Sigmoid colon (tissue), 4 donors: Measurements from ENCODE around the gene MTMR3.

Source experiments
- POLR2A ChIP-seq, 2 donors: fragments of 450-650 bp; IDR thresholded peaks; one replicate each; pipeline ENCODE4 v1.6.1; 2016; ENCODE audit warnings: antibody characterized with exemption in 2 of 2, mild to moderate bottlenecking in 2 of 2, moderate library complexity in 2 of 2
- POLR2AphosphoS5 ChIP-seq, 4 donors: sonication (generic); formaldehyde crosslinking; IDR thresholded peaks; one replicate each; pipeline ENCODE4 v1.6.1; 2017; ENCODE audit warnings: antibody characterized with exemption in 4 of 4
- TF ChIP-seq, protein P1 (sequence below), 4 experiments: fragments of 450-650 bp in 3 of 4; fragments of 200-600 bp in 1 of 4; IDR thresholded peaks; one replicate each; pipeline ENCODE4 v1.5.1; 2016 to 2019; ENCODE audit warnings: antibody characterized with exemption in 4 of 4, mild to moderate bottlenecking in 3 of 4, moderate library complexity in 2 of 4

- TF ChIP-seq, protein P1, sequence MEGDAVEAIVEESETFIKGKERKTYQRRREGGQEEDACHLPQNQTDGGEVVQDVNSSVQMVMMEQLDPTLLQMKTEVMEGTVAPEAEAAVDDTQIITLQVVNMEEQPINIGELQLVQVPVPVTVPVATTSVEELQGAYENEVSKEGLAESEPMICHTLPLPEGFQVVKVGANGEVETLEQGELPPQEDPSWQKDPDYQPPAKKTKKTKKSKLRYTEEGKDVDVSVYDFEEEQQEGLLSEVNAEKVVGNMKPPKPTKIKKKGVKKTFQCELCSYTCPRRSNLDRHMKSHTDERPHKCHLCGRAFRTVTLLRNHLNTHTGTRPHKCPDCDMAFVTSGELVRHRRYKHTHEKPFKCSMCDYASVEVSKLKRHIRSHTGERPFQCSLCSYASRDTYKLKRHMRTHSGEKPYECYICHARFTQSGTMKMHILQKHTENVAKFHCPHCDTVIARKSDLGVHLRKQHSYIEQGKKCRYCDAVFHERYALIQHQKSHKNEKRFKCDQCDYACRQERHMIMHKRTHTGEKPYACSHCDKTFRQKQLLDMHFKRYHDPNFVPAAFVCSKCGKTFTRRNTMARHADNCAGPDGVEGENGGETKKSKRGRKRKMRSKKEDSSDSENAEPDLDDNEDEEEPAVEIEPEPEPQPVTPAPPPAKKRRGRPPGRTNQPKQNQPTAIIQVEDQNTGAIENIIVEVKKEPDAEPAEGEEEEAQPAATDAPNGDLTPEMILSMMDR (IDR thresholded peaks at IDR 0.05): no peak
- no peak for TF ChIP-seq POLR2A (IDR thresholded peaks at IDR 0.05)
- TF ChIP-seq POLR2AphosphoS5 (IDR thresholded peaks at IDR 0.05): no peak
Observed at GRCh38 chr22:30044369-30044768, 161.4 kb downstream of the MTMR3 start.
